GM12878 (cell line): ENCODE results near the gene C5AR2. TPM values are rescaled to one million over a fixed set of nuclear protein-coding genes. Genes with fewer than 3 reads are reported as not detected.

Source experiments
- polyA plus RNA-seq, 11 experiments: library from polyadenylated mRNA; depleted of rRNA in 4 of 11; unstranded in 6 of 11; stranded (reverse) in 5 of 11; fragments of >200 nt; fragmentation: Nextera tagmentation in 4 of 11; fragmentation: Illumina TruSeq in 1 of 11; extraction: Ambion mirVana in 4 of 11; extraction: Trizol in 1 of 11; gene quantifications; 1 replicate in 1 of 11; 2 replicates in 10 of 11; pipeline versions ENCODE4 v1.2.1 to v1.2.3, GENCODE V29; 2011 to 2016; ENCODE audit warnings: inconsistent platforms in 2 of 11, missing spikeins in 2 of 11, low read depth in 1 of 11
- total RNA-seq, 4 experiments: library from RNA; depleted of rRNA in 3 of 4; stranded (reverse); fragments of >200 nt in 3 of 4; fragmentation: Illumina TruSeq in 1 of 4; extraction: Trizol in 1 of 4; gene quantifications; 2 replicates each; pipeline versions ENCODE4 v1.2.1 to v1.2.3, GENCODE V29; 2013 to 2021

Gene C5AR2
- total and polyA plus RNA-seq, 10 of the 15 experiments (the other 5 are each of a cell fraction or from before 2014, with no cell fraction given), result 0.01 TPM; not detected in 9

Other genes starting within 250 kb of the C5AR2 start
Only the 7 nearest of the 12 such genes appear.
- 14.0 and 15.2 TPM in 2 replicates for gene BBC3, start 101.0 kb upstream of the C5AR2 start, total RNA-seq (2014; rRNA removed)
- gene BBC3, start 101.0 kb upstream of the C5AR2 start, total RNA-seq (2014; rRNA removed; fragmentation: Illumina TruSeq; extraction: Trizol), result 6.2 and 6.5 TPM in 2 replicates
- gene BBC3, start 101.0 kb upstream of the C5AR2 start, total RNA-seq (2021), result 17.9 and 18.1 TPM in 2 replicates
- gene BBC3, start 101.0 kb upstream of the C5AR2 start, polyA plus RNA-seq (2011; rRNA removed), result 5.2 and 7.6 TPM in 2 replicates
- gene BBC3, start 101.0 kb upstream of the C5AR2 start, polyA plus RNA-seq (2014; fragmentation: Illumina TruSeq; extraction: Trizol), result 0.24 and 2.2 TPM in 2 replicates
- under 1 TPM; 0.10 to 0.27 TPM for gene BBC3, start 101.0 kb upstream of the C5AR2 start, polyA plus RNA-seq (2014; fragmentation: Nextera tagmentation; extraction: Ambion mirVana)
- gene BBC3, start 101.0 kb upstream of the C5AR2 start, polyA plus RNA-seq (2014; rRNA removed), result 17.2 and 21.2 TPM in 2 replicates
- gene BBC3, start 101.0 kb upstream of the C5AR2 start, polyA plus RNA-seq (2016; fragmentation: Nextera tagmentation; extraction: Ambion mirVana), result 1 to 10 TPM; 7.5 to 7.8 TPM
- 6.4 and 7.1 TPM in 2 replicates for gene CCDC9, start 75.7 kb upstream of the C5AR2 start, total RNA-seq (2014; rRNA removed)
- 2.9 and 4.9 TPM in 2 replicates for gene CCDC9, start 75.7 kb upstream of the C5AR2 start, total RNA-seq (2014; rRNA removed; fragmentation: Illumina TruSeq; extraction: Trizol)
- gene CCDC9, start 75.7 kb upstream of the C5AR2 start, total RNA-seq (2021), result 16.7 and 17.5 TPM in 2 replicates
- gene CCDC9, start 75.7 kb upstream of the C5AR2 start, polyA plus RNA-seq (2011; rRNA removed), result 3.3 and 3.9 TPM in 2 replicates
- 1.7 and 7.7 TPM in 2 replicates for gene CCDC9, start 75.7 kb upstream of the C5AR2 start, polyA plus RNA-seq (2014; fragmentation: Illumina TruSeq; extraction: Trizol)
- gene CCDC9, start 75.7 kb upstream of the C5AR2 start, polyA plus RNA-seq (2014; fragmentation: Nextera tagmentation; extraction: Ambion mirVana), result under 1 TPM in 1 of 2 experiments, not detected in 1; 0.18 TPM
- 10.1 and 13.2 TPM in 2 replicates for gene CCDC9, start 75.7 kb upstream of the C5AR2 start, polyA plus RNA-seq (2014; rRNA removed)
- 1 to 10 TPM; 6.9 to 9.1 TPM for gene CCDC9, start 75.7 kb upstream of the C5AR2 start, polyA plus RNA-seq (2016; fragmentation: Nextera tagmentation; extraction: Ambion mirVana)
- gene INAFM1, start 57.3 kb upstream of the C5AR2 start, total RNA-seq (2014; rRNA removed), result 2.0 and 2.1 TPM in 2 replicates
- 0.51 and 0.63 TPM in 2 replicates for gene INAFM1, start 57.3 kb upstream of the C5AR2 start, total RNA-seq (2014; rRNA removed; fragmentation: Illumina TruSeq; extraction: Trizol)
- 6.1 and 6.8 TPM in 2 replicates for gene INAFM1, start 57.3 kb upstream of the C5AR2 start, total RNA-seq (2021)
- 0.40 and 0.86 TPM in 2 replicates for gene INAFM1, start 57.3 kb upstream of the C5AR2 start, polyA plus RNA-seq (2011; rRNA removed)
- 0.30 and 0.57 TPM in 2 replicates for gene INAFM1, start 57.3 kb upstream of the C5AR2 start, polyA plus RNA-seq (2014; fragmentation: Illumina TruSeq; extraction: Trizol)
- under 1 TPM in 1 of 2 experiments, not detected in 1; 0.58 TPM for gene INAFM1, start 57.3 kb upstream of the C5AR2 start, polyA plus RNA-seq (2014; fragmentation: Nextera tagmentation; extraction: Ambion mirVana)
- gene INAFM1, start 57.3 kb upstream of the C5AR2 start, polyA plus RNA-seq (2014; rRNA removed), result 4.5 and 4.8 TPM in 2 replicates
- 1 to 10 TPM; 1.1 to 1.4 TPM for gene INAFM1, start 57.3 kb upstream of the C5AR2 start, polyA plus RNA-seq (2016; fragmentation: Nextera tagmentation; extraction: Ambion mirVana)
- 0.05 and 0.17 TPM in 2 replicates for gene C5AR1, start 22.3 kb upstream of the C5AR2 start, total RNA-seq (2014; rRNA removed)
- gene C5AR1, start 22.3 kb upstream of the C5AR2 start, total RNA-seq (2014; rRNA removed; fragmentation: Illumina TruSeq; extraction: Trizol), result 0.04 and 0.09 TPM in 2 replicates
- 0.13 and 0.26 TPM in 2 replicates for gene C5AR1, start 22.3 kb upstream of the C5AR2 start, total RNA-seq (2021)
- gene C5AR1, start 22.3 kb upstream of the C5AR2 start, polyA plus RNA-seq (2011; rRNA removed), result 0.40 and 1.5 TPM in 2 replicates
- gene C5AR1, start 22.3 kb upstream of the C5AR2 start, polyA plus RNA-seq (2014; fragmentation: Illumina TruSeq; extraction: Trizol), result 0.15 TPM in 1 of 2 replicates, not detected in the other
- under 1 TPM; 0.07 to 0.19 TPM for gene C5AR1, start 22.3 kb upstream of the C5AR2 start, polyA plus RNA-seq (2014; fragmentation: Nextera tagmentation; extraction: Ambion mirVana)
- gene C5AR1, start 22.3 kb upstream of the C5AR2 start, polyA plus RNA-seq (2014; rRNA removed), result 0.06 and 0.15 TPM in 2 replicates
- gene C5AR1, start 22.3 kb upstream of the C5AR2 start, polyA plus RNA-seq (2016; fragmentation: Nextera tagmentation; extraction: Ambion mirVana), result under 1 TPM; 0.27 to 0.29 TPM
- gene DHX34, start 17.1 kb downstream of the C5AR2 start, total RNA-seq (2014; rRNA removed), result 11.1 and 15.9 TPM in 2 replicates
- gene DHX34, start 17.1 kb downstream of the C5AR2 start, total RNA-seq (2014; rRNA removed; fragmentation: Illumina TruSeq; extraction: Trizol), result 5.6 and 5.7 TPM in 2 replicates
- 14.3 and 16.9 TPM in 2 replicates for gene DHX34, start 17.1 kb downstream of the C5AR2 start, total RNA-seq (2021)
- gene DHX34, start 17.1 kb downstream of the C5AR2 start, polyA plus RNA-seq (2011; rRNA removed), result 2.6 and 5.9 TPM in 2 replicates
- 2.3 and 5.5 TPM in 2 replicates for gene DHX34, start 17.1 kb downstream of the C5AR2 start, polyA plus RNA-seq (2014; fragmentation: Illumina TruSeq; extraction: Trizol)
- gene DHX34, start 17.1 kb downstream of the C5AR2 start, polyA plus RNA-seq (2014; fragmentation: Nextera tagmentation; extraction: Ambion mirVana), result under 1 TPM; 0.19 to 0.37 TPM
- gene DHX34, start 17.1 kb downstream of the C5AR2 start, polyA plus RNA-seq (2014; rRNA removed), result 15.2 and 19.3 TPM in 2 replicates
- gene DHX34, start 17.1 kb downstream of the C5AR2 start, polyA plus RNA-seq (2016; fragmentation: Nextera tagmentation; extraction: Ambion mirVana), result 10 to 100 TPM; 15.7 to 16.7 TPM
- not detected in 2 replicates for gene MEIS3, start 87.4 kb downstream of the C5AR2 start, total RNA-seq (2014; rRNA removed)
- gene MEIS3, start 87.4 kb downstream of the C5AR2 start, total RNA-seq (2014; rRNA removed; fragmentation: Illumina TruSeq; extraction: Trizol), result not detected in 2 replicates
- 0.21 TPM in 1 of 2 replicates, not detected in the other for gene MEIS3, start 87.4 kb downstream of the C5AR2 start, total RNA-seq (2021)
- gene MEIS3, start 87.4 kb downstream of the C5AR2 start, polyA plus RNA-seq (2011; rRNA removed), result 0.05 TPM in 1 of 2 replicates, not detected in the other
- gene MEIS3, start 87.4 kb downstream of the C5AR2 start, polyA plus RNA-seq (2014; fragmentation: Illumina TruSeq; extraction: Trizol), result not detected in 2 replicates
- not detected for gene MEIS3, start 87.4 kb downstream of the C5AR2 start, polyA plus RNA-seq (2014; fragmentation: Nextera tagmentation; extraction: Ambion mirVana)
- gene MEIS3, start 87.4 kb downstream of the C5AR2 start, polyA plus RNA-seq (2014; rRNA removed), result not detected in 2 replicates
- under 1 TPM in 1 of 2 experiments, not detected in 1; 0.23 TPM for gene MEIS3, start 87.4 kb downstream of the C5AR2 start, polyA plus RNA-seq (2016; fragmentation: Nextera tagmentation; extraction: Ambion mirVana)
- not detected in 2 replicates for gene SLC8A2, start 139.7 kb downstream of the C5AR2 start, total RNA-seq (2014; rRNA removed)
- gene SLC8A2, start 139.7 kb downstream of the C5AR2 start, total RNA-seq (2014; rRNA removed; fragmentation: Illumina TruSeq; extraction: Trizol), result not detected in 2 replicates
- gene SLC8A2, start 139.7 kb downstream of the C5AR2 start, total RNA-seq (2021), result not detected in 2 replicates
- not detected in 2 replicates for gene SLC8A2, start 139.7 kb downstream of the C5AR2 start, polyA plus RNA-seq (2011; rRNA removed)
- gene SLC8A2, start 139.7 kb downstream of the C5AR2 start, polyA plus RNA-seq (2014; fragmentation: Illumina TruSeq; extraction: Trizol), result not detected in 2 replicates
- gene SLC8A2, start 139.7 kb downstream of the C5AR2 start, polyA plus RNA-seq (2014; fragmentation: Nextera tagmentation; extraction: Ambion mirVana), result not detected
- not detected in 2 replicates for gene SLC8A2, start 139.7 kb downstream of the C5AR2 start, polyA plus RNA-seq (2014; rRNA removed)
- not detected for gene SLC8A2, start 139.7 kb downstream of the C5AR2 start, polyA plus RNA-seq (2016; fragmentation: Nextera tagmentation; extraction: Ambion mirVana)